Brain pericyte (primary cell): ENCODE data around the gene PAPPA2.

Experiments
- DNase-seq: peaks from one replicate; pipeline ENCODE4 v3.0.0-alpha.2; 2012; ENCODE audit warnings: low read depth, low spot score

Gene PAPPA2

GRCh38 chr1:176767714-176768136, 304.8 kb downstream of the PAPPA2 start:
- no peak for DNase-seq

DNA sequence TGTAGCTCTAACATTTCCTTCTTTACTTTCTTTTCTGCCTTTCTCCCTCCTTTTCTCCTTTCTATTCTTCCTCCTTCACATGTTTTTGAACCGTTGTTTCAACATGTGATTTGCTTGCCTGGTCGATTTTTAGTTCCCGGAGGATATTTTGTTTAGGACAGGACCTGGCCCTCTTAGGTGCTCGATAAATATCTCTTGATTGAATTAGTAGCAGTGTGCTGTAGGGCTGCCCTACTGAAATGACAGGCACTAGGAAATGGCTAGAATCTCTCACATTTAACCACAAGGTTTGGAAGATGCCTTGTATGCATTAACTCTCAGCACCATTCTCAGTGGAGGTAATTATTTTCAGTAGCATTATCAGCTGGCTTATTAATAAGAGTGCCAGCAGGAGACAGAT, 305.6 kb downstream of the PAPPA2 start:
- DNase-seq, result no peak

GRCh38 chr1:176770066-176770465, 307.1 kb downstream of the PAPPA2 start:
- DNase-seq, result no peak

DNA sequence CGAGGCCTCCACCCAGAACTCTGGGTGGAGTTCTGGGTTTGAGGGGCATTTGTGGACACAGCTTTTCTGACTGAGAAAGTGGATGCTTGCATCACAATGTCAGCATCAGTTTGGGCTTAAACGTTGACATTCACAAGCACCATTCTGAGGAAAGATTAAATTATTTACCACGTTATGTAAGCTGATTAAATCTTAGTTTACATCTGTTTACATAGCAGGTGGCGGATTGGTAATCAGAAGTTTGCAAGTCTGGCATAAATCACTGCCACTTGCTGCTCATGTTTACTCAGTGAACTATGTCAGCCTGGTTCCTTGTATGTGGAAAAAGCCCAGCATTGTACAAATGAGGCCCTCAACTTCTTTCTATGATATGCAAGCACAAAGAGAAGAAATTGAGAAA, 310.1 kb downstream of the PAPPA2 start:
- DNase-seq, result no peak

- DNase-seq, result no peak
These were observed 311.2 kb downstream of the PAPPA2 start for GRCh38 chr1:176774224-176774623.

DNA sequence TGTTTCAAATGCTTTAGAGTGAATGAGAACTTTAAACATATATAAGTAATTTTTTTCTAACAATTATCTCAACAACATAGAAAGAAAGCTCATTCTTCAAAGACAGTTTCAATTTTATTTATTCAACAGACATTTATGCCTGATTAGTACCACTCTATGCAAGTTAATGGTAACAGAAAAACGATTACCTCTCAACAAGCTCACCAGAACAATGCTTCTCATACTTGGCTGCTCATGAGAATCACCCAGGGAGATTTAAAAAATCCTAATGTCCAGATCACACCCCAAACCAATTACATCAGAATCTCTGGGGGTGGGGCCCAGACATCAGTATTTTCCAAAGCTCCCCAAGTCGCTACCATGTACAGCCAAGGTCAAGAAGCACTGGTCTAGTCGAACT, 312.4 kb downstream of the PAPPA2 start:
- DNase-seq, result no peak

DNA sequence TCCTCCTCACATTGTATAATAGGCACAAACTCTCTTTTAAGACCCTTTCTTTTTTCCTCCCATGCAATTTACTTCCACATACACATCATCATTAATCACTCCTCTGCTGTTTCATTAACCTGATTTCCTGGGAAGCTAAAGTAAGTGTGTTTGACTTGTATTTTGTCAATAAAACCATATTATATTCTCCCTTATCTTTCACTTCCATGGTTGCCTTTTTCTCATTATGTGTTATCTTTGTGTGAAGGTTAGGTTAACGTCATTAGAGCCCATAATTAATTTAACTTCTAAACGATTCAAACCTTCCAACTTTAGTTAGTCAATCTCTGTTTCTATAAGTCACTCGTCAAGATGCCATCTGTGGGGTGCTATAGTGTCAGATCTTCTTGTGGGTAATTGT, 313.0 kb downstream of the PAPPA2 start:
- no peak for DNase-seq

DNA sequence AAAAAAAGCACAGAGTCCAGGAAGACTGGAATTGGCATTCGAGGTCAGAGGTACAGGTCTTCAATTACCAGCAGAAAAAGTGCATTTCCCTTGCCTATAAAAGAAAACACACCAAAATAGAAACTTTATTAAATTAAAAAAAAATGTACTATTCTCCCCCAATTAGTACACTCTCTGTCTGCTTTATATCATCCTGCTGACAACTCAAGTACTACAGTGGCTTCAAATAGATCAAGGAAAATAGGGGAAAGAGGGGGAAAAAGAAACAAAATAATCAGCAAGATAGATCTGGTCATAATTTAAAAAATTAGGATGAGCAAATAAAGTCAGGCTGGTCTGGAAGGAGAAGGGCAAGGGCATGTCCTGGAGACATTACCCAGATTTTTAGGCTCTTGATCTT, 315.1 kb downstream of the PAPPA2 start:
- no peak for DNase-seq

DNA sequence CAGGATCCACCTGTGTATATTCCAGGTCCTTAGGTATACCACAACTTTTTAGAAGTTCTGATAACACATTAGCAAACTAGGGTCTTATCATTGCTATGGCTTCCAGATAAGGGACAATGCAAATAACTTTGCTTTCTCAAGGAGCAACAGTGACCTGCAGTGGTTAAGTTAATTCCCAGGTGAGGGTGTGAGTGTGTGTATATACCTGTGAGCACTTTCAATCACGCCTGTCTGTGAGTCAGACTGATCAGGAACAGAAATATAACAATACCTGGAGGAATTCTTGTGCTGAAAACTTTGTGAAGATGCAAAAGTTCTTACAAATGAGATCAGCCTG, 317.0 kb downstream of the PAPPA2 start:
- DNase-seq, result no peak

- DNase-seq, result no peak
These were observed 320.3 kb downstream of the PAPPA2 start for GRCh38 chr1:176783309-176783708.

- DNase-seq, result no peak
These were observed 322.1 kb downstream of the PAPPA2 start for GRCh38 chr1:176785056-176785455.

DNA sequence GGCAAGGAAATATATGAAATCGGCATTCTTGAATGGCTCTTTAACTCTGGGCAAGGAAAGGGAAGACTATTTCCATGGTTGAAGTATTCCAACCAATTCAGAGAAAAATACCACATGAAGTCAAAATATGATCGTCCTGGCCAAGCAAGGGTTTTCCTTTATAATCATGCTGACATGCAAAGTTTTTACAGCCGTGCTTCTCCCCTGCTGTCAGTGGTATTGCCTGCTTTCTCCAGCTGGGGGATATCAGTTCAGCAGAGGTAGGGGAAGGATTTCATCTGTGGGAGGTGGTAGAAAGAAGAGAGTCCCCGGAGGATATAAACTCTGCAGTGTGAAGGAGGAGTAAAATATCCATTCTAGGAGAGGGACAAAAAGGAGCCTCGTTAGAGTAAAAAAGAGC, 322.8 kb downstream of the PAPPA2 start:
- DNase-seq, result no peak

- no peak for DNase-seq
These were observed 323.3 kb downstream of the PAPPA2 start for GRCh38 chr1:176786274-176786673.

DNA sequence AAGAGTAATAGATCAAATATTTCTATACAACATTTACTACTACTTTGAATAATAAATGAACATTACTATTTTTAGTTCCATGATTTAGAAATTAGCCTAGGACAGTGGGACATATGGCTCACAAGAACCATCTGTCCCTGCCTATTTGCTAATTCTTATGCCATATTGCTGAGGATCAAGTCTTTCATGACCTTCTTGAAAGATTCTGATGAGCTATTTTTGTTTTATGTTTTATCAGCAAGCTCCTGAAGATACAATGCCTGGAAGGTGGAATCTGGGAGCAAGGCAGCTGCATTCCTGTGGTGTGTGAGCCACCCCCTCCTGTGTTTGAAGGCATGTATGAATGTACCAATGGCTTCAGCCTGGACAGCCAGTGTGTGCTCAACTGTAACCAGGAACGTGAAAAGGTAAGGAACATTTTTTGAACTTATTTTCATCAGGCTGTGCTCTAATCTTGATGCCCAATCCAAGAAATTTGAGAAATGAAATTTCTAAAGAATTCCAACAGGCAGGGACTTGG, 326.7 kb downstream of the PAPPA2 start:
- DNase-seq, result no peak

DNA sequence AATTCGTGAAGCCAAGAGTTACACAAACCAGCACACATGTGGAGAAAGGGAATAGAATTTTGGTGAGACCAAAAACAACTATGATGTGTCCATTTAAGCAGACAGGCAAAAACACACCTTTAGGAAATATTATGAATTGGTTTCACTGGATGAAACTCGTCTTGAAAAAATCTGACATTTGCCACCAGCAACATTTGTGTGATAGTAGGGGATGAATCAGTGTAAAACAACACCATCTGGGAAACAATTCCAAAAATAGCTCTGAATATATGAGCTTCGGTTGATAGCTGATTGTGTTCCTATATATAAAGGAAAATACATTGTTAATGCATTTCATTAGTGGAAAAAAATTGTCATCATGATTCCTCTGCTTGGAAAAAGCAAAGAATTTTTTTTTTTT, 327.8 kb downstream of the PAPPA2 start:
- DNase-seq, result no peak

DNA sequence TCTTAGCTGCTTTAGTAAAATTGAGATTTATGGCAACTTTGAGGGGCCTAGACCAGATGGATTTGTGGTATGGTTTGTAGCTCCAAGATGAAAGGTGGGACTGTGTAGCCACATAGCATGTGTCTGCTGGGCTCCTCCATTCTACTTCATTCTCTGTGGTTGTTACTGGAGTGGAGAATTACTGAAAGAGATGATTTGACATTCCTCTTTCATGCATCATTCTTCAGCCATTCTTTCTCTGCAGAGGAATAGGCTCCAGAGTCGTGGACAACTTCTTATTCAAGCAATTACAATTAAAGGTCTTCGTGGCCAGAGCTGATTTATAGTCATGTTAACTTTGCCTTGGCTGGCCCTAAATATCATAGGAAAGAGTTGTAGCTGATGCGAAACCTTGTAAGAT, 328.9 kb downstream of the PAPPA2 start:
- DNase-seq, result no peak

GRCh38 chr1:176794897-176795508, 332.0 kb downstream of the PAPPA2 start:
- DNase-seq, result no peak

DNA sequence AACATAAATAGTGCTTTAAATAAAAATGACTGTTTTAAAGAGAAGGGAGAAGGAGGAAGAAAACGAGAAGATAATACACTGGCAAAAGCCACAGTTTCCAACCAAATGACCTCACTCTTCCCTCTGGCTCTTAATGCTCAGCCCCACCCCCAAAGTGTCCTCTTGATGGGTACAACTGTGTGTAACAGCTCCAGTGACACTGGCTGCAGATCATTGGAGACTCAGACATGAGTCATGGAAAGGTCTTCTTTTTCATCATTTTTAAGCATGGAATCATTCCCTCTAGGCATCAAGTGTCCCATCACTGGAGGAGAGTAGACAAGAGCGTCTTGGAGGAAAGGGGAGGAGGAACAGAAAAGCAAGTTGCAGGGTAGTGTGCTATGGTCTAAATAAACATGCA, 333.0 kb downstream of the PAPPA2 start:
- no peak for DNase-seq

DNA sequence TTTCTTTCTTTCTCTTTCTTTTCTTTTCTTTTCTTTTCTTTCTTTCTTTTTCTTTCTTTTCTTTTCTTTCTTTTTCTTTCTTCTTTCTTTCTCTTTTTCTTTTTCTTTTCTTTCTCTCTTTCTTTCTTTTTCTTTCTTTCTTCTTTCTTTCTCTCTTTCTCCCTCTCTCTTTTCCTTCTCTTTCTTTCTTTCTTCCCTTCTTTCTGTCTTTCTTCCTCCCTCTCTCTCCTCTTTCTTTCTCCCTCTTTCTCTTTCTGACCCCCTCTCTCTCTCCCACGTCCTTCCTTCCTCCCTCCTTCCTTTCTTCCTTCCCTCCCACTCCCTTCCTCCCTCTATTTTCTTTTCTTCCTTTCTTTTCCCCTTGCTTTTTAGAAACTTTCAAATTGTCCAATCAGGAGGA, 333.6 kb downstream of the PAPPA2 start:
- DNase-seq, result no peak

- DNase-seq, result no peak
These were observed 336.4 kb downstream of the PAPPA2 start for GRCh38 chr1:176799327-176799726.

DNA sequence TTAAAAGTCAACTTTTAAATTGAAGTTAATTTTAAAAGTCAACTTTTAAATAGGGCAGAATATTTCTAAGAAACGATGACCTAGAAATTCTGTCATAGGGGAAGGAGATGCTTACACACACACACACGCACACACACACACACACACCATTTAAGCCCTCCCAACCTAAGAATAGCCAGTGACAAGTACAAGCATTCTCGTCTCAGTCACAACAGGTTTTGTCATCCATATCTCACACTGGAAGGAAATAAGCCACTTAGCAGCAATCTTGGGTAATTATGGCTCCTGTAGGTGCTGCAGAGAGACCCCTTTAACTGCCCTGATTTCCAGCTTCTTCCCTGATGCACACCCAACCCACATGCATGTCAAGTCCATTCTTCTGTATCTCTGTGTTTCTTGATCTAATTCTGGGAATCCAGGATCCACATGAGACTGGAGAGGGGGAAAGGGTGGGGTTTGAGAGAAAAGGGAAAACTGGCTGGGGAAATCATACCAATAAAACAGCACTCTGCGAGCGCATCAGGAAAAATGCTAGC, 338.1 kb downstream of the PAPPA2 start:
- DNase-seq, result no peak

- DNase-seq, result no peak
These were observed 338.6 kb downstream of the PAPPA2 start for GRCh38 chr1:176801514-176802020.

DNA sequence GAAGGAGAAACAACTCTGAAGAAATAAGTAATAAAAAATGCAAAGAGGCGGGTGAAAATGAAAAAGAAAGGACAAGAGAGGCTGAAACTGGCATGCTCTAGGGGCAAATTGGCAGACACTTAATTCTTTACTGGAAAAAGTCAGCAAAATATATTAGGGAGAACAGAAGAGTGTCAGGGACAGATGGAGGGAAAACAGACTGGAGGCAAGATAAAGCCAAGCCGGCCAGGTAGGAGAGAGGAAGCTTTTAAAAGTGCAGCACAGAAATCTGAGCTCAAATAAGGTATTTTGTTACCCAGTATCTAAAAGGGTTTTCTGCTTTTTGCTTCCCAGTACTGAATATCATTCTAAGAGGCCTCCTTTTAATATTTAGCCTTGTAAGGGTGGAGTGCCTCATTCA, 339.3 kb downstream of the PAPPA2 start:
- no peak for DNase-seq

- DNase-seq, result no peak
These were observed 340.1 kb downstream of the PAPPA2 start for GRCh38 chr1:176803042-176803441.
